HG03520 (cell line): ENCODE data around the gene MAP1LC3A.

Experiments
- ATAC-seq: cut with Tn5 transposase; IDR thresholded peaks from one replicate; pipeline ENCODE4 v1.9.1; 2021; ENCODE audit warnings: mild to moderate bottlenecking, moderate library complexity; ENCODE audit not compliant: unreplicated experiment

The MAP1LC3A gene

DNA sequence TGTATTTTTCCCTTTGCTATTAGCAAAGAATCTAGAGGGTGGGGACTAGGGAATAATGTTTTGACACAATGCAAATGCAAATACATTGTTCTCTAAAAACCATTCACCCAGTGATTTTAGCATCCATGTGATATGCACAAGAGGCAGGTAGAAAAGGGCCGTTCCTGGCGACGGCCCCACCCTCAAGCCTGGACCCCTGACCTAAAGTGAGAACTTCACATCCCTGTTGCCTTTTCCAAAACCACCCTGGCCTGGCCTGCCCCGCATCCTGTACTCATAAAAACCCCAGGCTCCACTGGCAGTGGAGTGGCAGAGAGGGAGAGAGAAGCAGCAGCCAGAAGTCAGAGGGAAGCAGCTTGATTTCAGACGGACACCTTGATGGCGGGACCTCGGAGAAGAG lies 48.5 kb downstream of the MAP1LC3A start:
- ATAC-seq = no peak
